HEK293 (cell line): ENCODE measurements around the gene KLLN.

ENCODE experiments used
- ATF2 ChIP-seq: fragments of 450-650 bp; formaldehyde crosslinking; IDR thresholded peaks from 2 replicates; pipeline ENCODE4 v1.5.1; 2016; ENCODE audit warnings: missing biosample characterization, missing genetic modification characterization, low read depth
- HIC1 ChIP-seq: fragments of 450-650 bp; formaldehyde crosslinking; IDR thresholded peaks from 2 replicates; pipeline ENCODE4 v1.5.1; 2016; ENCODE audit warnings: missing biosample characterization, missing genetic modification characterization
- MYNN ChIP-seq: fragments of 450-650 bp; formaldehyde crosslinking; IDR thresholded peaks from 2 replicates; pipeline ENCODE4 v1.5.1; 2016; ENCODE audit warnings: missing biosample characterization, missing genetic modification characterization, borderline replicate concordance
- OSR2 ChIP-seq: fragments of 450-650 bp; formaldehyde crosslinking; IDR thresholded peaks from 2 replicates; pipeline ENCODE4 v1.5.1; 2016; ENCODE audit warnings: missing biosample characterization, missing genetic modification characterization
- PRDM4 ChIP-seq: fragments of 450-650 bp; formaldehyde crosslinking; IDR thresholded peaks from 2 replicates; pipeline ENCODE4 v1.5.1; 2017; ENCODE audit warnings: missing biosample characterization, missing genetic modification characterization
- REST ChIP-seq: fragments of 450-650 bp; formaldehyde crosslinking; IDR thresholded peaks from 2 replicates; pipeline ENCODE4 v1.5.1; 2016; ENCODE audit warnings: missing biosample characterization, missing genetic modification characterization
- ZBTB20 ChIP-seq: fragments of 450-650 bp; formaldehyde crosslinking; IDR thresholded peaks from 2 replicates; pipeline ENCODE4 v1.5.1; 2016; ENCODE audit warnings: missing biosample characterization, missing genetic modification characterization
- ZBTB44 ChIP-seq: fragments of 450-650 bp; IDR thresholded peaks from 2 replicates; pipeline ENCODE4 v1.5.1; 2018; ENCODE audit warnings: missing biosample characterization, mild to moderate bottlenecking, missing genetic modification characterization
- ZNF18 ChIP-seq: fragments of 450-650 bp; formaldehyde crosslinking; IDR thresholded peaks from 2 replicates; pipeline ENCODE4 v1.5.1; 2016; ENCODE audit warnings: missing biosample characterization, missing genetic modification characterization
- ZNF214 ChIP-seq: fragments of 450-650 bp; formaldehyde crosslinking; IDR thresholded peaks from 2 replicates; pipeline ENCODE4 v1.5.1; 2017; ENCODE audit warnings: missing biosample characterization, mild to moderate bottlenecking, missing genetic modification characterization, borderline replicate concordance
- ZNF449 ChIP-seq: fragments of 450-650 bp; formaldehyde crosslinking; IDR thresholded peaks from 2 replicates; pipeline ENCODE4 v1.5.1; 2017; ENCODE audit warnings: missing biosample characterization, mild to moderate bottlenecking, missing genetic modification characterization, moderate library complexity
- ZNF501 ChIP-seq: fragments of 450-650 bp; formaldehyde crosslinking; IDR thresholded peaks from 2 replicates; pipeline ENCODE4 v1.5.1; 2016; ENCODE audit warnings: missing biosample characterization, missing genetic modification characterization
- ZNF561 ChIP-seq: fragments of 450-650 bp; IDR thresholded peaks from 2 replicates; pipeline ENCODE4 v1.5.1; 2018; ENCODE audit warnings: missing biosample characterization, missing genetic modification characterization, borderline replicate concordance
- ZNF580 ChIP-seq: fragments of 450-650 bp; formaldehyde crosslinking; IDR thresholded peaks from 2 replicates; pipeline ENCODE4 v1.5.1; 2016; ENCODE audit warnings: missing biosample characterization, missing genetic modification characterization
- ZNF600 ChIP-seq: fragments of 450-650 bp; formaldehyde crosslinking; IDR thresholded peaks from 2 replicates; pipeline ENCODE4 v1.5.1; 2016; ENCODE audit warnings: missing biosample characterization, missing genetic modification characterization
- ZNF610 ChIP-seq: fragments of 450-650 bp; formaldehyde crosslinking; IDR thresholded peaks from 2 replicates; pipeline ENCODE4 v1.5.1; 2016; ENCODE audit warnings: missing biosample characterization, missing genetic modification characterization, borderline replicate concordance
- ZNF626 ChIP-seq: fragments of 450-650 bp; sonication (Bioruptor Pico); formaldehyde crosslinking; IDR thresholded peaks from 2 replicates; pipeline ENCODE4 v1.5.1; 2018; ENCODE audit warnings: missing biosample characterization, missing genetic modification characterization, inconsistent platforms
- ZNF707 ChIP-seq: fragments of 450-650 bp; formaldehyde crosslinking; IDR thresholded peaks from 2 replicates; pipeline ENCODE4 v1.5.1; 2016; ENCODE audit warnings: missing biosample characterization, missing genetic modification characterization
- ZNF777 ChIP-seq: fragments of 450-650 bp; formaldehyde crosslinking; IDR thresholded peaks from 2 replicates; pipeline ENCODE4 v1.5.1; 2017; ENCODE audit warnings: missing biosample characterization, missing genetic modification characterization, borderline replicate concordance
- ZSCAN5A ChIP-seq: fragments of 450-650 bp; formaldehyde crosslinking; IDR thresholded peaks from 2 replicates; pipeline ENCODE4 v1.5.1; 2016; ENCODE audit warnings: missing biosample characterization, missing genetic modification characterization

Gene KLLN

GRCh38 chr10:87863053-87863943, at the start of gene KLLN, which contains the start of gene PTEN (continued):
- TF ChIP-seq ZNF501 (tag by site-specific recombination): no peak; the same call in 1 of the 2 replicates
- peak; percentile 52; the same call in 1 of the 2 replicates for TF ChIP-seq PRDM4 (tag by site-specific recombination)
- peak; percentile 63; the same call in 1 of the 2 replicates for TF ChIP-seq ZNF600 (tag by site-specific recombination)
- peak; percentile 22; the same call in 1 of the 2 replicates for TF ChIP-seq ZBTB20 (tag by site-specific recombination)
- 0 out of 2 replicates have a peak, but pooled peaks have one; percentile 35 for TF ChIP-seq ZNF626 (tag by site-specific recombination)
- TF ChIP-seq MYNN (tag by site-specific recombination): no peak
- TF ChIP-seq ZNF561 (tag by site-specific recombination): peak; percentile 93
- no peak for TF ChIP-seq ATF2 (tag by site-specific recombination)
- TF ChIP-seq ZNF449 (tag by site-specific recombination): no peak; the same call in 1 of the 2 replicates
- peak; percentile 54 for TF ChIP-seq OSR2 (tag by site-specific recombination)
- peak; percentile 74; the same call in 1 of the 2 replicates for TF ChIP-seq ZSCAN5A (tag by site-specific recombination)
- TF ChIP-seq ZNF707 (tag by site-specific recombination): no peak
- TF ChIP-seq ZNF777 (tag by site-specific recombination): no peak
- TF ChIP-seq ZNF580 (tag by site-specific recombination): no peak
- 0 out of 2 replicates have a peak, but pooled peaks have one; percentile 14 for TF ChIP-seq ZNF18 (tag by site-specific recombination)
- TF ChIP-seq ZNF610 (tag by site-specific recombination): 0 out of 2 replicates have a peak, but pooled peaks have one; percentile 35
- TF ChIP-seq REST (tag by site-specific recombination): no peak
- TF ChIP-seq ZBTB44 (tag by site-specific recombination): peak; percentile 100
- TF ChIP-seq HIC1 (tag by site-specific recombination): 0 out of 2 replicates have a peak, but pooled peaks have one; percentile 37
- no peak for TF ChIP-seq ZNF214
